Glomerular visceral epithelial cell (primary cell): ENCODE results near the gene NR6A1.

Experiments used
- DNase-seq: peaks from one replicate; pipeline ENCODE4 v3.0.0-alpha.2; 2016; ENCODE audit errors: extremely low spot score

NR6A1 gene

DNA sequence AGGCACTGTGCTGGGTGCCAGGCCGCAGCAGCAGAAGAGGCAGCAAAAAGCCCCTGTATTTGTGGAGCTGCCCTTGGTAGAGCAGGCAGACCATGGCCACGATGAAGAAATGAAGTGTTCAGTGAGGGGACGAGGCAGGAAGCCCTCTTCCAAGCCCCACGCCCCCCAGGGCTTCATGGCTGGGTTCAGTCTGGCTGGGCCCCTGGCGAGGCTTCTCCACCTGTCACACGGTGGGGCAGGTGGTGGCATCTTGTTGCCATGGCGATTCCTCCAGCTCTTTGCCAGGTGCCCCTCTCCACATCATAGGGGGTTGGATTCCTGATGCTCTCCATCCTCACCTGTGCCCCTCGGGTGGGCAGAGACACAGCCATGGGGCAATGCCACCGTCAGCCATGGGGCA is 299.4 kb downstream of the NR6A1 start:
- DNase-seq, result no peak

- no peak for DNase-seq
Measured at GRCh38 chr9:124470726-124471125, 300.4 kb downstream of the NR6A1 start.

DNA sequence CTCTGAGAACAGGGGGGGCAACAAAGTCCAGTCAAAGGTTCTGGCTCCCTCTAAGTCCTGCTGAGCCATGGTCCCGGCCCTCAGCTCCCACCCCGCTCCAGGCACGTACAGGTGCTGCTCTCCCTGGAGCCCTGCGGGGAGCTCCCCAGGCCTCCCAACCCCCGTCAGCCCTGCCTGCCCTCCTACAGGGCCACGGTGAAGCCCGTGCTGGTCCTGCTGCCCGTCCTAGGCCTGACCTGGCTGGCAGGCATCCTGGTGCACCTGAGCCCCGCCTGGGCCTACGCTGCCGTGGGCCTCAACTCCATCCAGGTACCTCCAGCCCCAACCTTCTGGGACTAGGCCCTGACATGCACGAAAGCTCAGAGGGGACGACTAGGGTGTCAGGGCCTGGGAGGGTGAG is 300.8 kb downstream of the NR6A1 start:
- DNase-seq, result no peak

GRCh38 chr9:124469011-124469832 is 301.9 kb downstream of the NR6A1 start:
- no peak for DNase-seq

- no peak for DNase-seq
Measured at GRCh38 chr9:124468061-124468740, 302.9 kb downstream of the NR6A1 start.

- no peak for DNase-seq
Measured at GRCh38 chr9:124467410-124468060, 303.6 kb downstream of the NR6A1 start.
